Measurements from ENCODE around the gene HMCN1. TPM values are rescaled to one million over a fixed set of nuclear protein-coding genes. Genes with fewer than 3 reads are reported as not detected.

The HMCN1 gene
- total and polyA plus RNA-seq, 2 donors from 2014 or later: 0.97 to 2.7 TPM

DNA sequence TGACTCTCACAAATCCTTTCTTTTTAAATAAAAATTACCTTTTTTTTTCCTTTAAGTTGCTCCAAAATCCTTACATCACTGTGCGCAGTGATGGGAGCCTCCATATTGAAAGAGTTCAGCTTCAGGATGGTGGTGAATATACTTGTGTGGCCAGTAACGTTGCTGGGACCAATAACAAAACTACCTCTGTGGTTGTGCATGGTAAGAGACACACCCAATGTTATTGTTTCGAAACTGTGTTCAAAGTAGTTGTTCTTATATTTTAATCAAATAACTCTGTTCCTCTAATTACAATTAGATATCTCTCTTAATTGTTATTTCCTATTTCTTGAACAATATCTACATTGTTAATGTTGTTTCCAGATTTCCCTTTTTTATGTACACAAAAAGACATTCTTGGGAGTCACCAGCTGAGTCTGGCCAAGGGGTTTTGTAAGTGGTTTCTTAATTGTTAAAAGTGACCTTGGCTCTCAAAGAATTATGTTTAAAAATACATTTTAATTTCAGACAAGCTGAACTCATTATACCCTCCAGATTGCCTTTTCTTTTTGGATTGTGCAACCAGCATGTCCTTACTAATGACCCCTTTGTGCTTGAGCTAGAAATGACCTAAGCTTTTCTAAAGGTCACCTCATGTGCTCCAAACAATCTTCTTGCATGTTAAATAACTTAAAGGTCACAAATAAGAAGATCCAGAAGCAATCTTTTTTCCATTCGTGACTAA is 250.1 kb downstream of the HMCN1 start:
- intact Hi-C loops (cut with DNase I): no loop called here
- H3K27ac ChIP-seq (ENCODE audit: low read depth in 2 of 2, low read length in 2 of 2): no peak overlapping the region
- no peaks in the 10 kb centered on the region for H3K27me3 ChIP-seq (ENCODE audit: control insufficient read depth, insufficient read depth, low read length)
- no peak overlapping the region for H3K9ac ChIP-seq (ENCODE audit: low read length in 3 of 3)
- no peaks in the 10 kb centered on the region for H3K4me1 ChIP-seq (ENCODE audit: control insufficient read depth in 2 of 3, insufficient read depth in 2 of 3, low read depth in 1 of 3, low read length in 3 of 3)
- no peak overlapping the region for H3K4me3 ChIP-seq (ENCODE audit: low read length in 3 of 3)
- TF ChIP-seq, protein P1, sequence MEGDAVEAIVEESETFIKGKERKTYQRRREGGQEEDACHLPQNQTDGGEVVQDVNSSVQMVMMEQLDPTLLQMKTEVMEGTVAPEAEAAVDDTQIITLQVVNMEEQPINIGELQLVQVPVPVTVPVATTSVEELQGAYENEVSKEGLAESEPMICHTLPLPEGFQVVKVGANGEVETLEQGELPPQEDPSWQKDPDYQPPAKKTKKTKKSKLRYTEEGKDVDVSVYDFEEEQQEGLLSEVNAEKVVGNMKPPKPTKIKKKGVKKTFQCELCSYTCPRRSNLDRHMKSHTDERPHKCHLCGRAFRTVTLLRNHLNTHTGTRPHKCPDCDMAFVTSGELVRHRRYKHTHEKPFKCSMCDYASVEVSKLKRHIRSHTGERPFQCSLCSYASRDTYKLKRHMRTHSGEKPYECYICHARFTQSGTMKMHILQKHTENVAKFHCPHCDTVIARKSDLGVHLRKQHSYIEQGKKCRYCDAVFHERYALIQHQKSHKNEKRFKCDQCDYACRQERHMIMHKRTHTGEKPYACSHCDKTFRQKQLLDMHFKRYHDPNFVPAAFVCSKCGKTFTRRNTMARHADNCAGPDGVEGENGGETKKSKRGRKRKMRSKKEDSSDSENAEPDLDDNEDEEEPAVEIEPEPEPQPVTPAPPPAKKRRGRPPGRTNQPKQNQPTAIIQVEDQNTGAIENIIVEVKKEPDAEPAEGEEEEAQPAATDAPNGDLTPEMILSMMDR (IDR thresholded peaks at IDR 0.05; ENCODE audit: borderline replicate concordance, extremely low read depth, insufficient read depth): no peak
- H3K36me3 ChIP-seq (ENCODE audit: control insufficient read depth in 2 of 3, insufficient read depth in 3 of 3, low read length in 3 of 3): no peaks in the 10 kb centered on the region
- H3K9me3 ChIP-seq (ENCODE audit: control insufficient read depth in 2 of 3, insufficient read depth in 1 of 3, low read length in 3 of 3): no peaks in the 10 kb centered on the region
- FAIRE-seq (peak; percentile 27), DNase-seq (no peak)

DNA sequence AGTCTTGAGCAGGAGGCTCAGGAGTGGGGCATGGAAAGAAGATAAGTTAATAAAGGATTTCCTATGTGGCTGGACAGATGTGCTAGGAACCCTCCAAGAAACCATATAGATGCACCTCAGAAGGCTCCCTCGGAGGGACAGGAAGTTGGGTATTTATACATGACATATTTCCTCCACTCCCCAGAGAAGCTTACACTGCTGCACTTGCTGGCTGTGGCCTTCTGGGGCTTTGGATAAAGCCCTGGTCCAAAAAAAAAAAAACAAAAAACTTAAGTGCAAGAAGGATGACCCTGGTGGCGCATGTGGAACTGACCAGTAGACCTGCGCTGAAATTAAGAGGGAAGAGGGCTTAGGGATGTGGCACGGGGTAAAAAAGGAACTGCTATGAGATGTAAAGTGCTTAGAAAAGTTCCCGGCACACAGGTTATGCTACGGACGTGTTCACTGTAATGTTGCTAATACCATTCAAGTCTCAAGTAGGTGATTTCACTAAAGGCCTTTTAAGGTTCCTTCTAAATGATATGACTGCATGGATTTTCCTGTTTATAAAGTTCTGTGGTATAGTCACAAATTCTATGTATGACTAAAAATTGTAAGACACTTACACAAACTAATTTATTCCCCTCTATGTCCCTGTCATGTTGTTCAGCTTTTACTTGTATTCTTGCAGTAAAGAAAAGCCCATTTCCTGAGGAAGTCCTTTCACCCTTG is 253.6 kb downstream of the HMCN1 start:
- no peak for FAIRE-seq
- H3K36me3 ChIP-seq (ENCODE audit: control insufficient read depth in 2 of 3, insufficient read depth in 3 of 3, low read length in 3 of 3): no peaks in the 10 kb centered on the region
- TF ChIP-seq, protein P1 (IDR thresholded peaks at IDR 0.05; ENCODE audit: borderline replicate concordance, extremely low read depth, insufficient read depth): no peak
- no peak overlapping the region for H3K27ac ChIP-seq (ENCODE audit: low read depth in 2 of 2, low read length in 2 of 2)
- no peaks in the 10 kb centered on the region for H3K4me1 ChIP-seq (ENCODE audit: control insufficient read depth in 2 of 3, insufficient read depth in 2 of 3, low read depth in 1 of 3, low read length in 3 of 3)
- intact Hi-C loops (cut with DNase I): no loop called here
- no peak overlapping the region for H3K9ac ChIP-seq (ENCODE audit: low read length in 3 of 3)
- no peaks in the 10 kb centered on the region for H3K9me3 ChIP-seq (ENCODE audit: control insufficient read depth in 2 of 3, insufficient read depth in 1 of 3, low read length in 3 of 3)
- no peaks in the 10 kb centered on the region for H3K27me3 ChIP-seq (ENCODE audit: control insufficient read depth, insufficient read depth, low read length)
- DNase-seq: no peak
- H3K4me3 ChIP-seq (ENCODE audit: low read length in 3 of 3): no peak overlapping the region

DNA sequence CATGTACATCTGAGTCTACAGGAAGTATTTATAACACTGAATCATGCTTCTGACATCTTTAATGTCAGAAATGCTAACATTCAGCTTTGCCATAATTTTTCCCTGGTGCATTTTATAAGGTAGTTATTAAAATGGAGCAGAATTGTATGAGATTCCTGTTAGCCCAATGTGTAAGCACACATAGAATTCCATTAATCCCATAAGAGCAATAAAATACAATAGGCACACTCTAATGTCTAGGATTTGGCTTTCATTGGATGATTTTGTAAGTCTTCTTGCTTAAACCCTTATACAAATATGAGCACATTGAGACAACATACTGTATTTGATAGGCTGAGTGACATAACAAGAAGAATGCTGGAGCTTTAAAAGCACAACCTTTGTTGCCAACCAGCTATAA is 256.4 kb downstream of the HMCN1 start:
- no peaks in the 10 kb centered on the region for H3K9me3 ChIP-seq (ENCODE audit: control insufficient read depth in 2 of 3, insufficient read depth in 1 of 3, low read length in 3 of 3)
- DNase-seq (no peak), FAIRE-seq (no peak)
- H3K27ac ChIP-seq (ENCODE audit: low read depth in 2 of 2, low read length in 2 of 2): no peak overlapping the region
- intact Hi-C loops (cut with DNase I): no loop called here
- H3K36me3 ChIP-seq (ENCODE audit: control insufficient read depth in 2 of 3, insufficient read depth in 3 of 3, low read length in 3 of 3): peaks cover 0 to under 1% (median 0%) of the 10 kb centered on the region in 3 donors
- no peaks in the 10 kb centered on the region for H3K4me1 ChIP-seq (ENCODE audit: control insufficient read depth in 2 of 3, insufficient read depth in 2 of 3, low read depth in 1 of 3, low read length in 3 of 3)
- no peak overlapping the region for H3K9ac ChIP-seq (ENCODE audit: low read length in 3 of 3)
- H3K4me3 ChIP-seq (ENCODE audit: low read length in 3 of 3): no peak overlapping the region
- H3K27me3 ChIP-seq (ENCODE audit: control insufficient read depth, insufficient read depth, low read length): no peaks in the 10 kb centered on the region
- TF ChIP-seq, protein P1 (IDR thresholded peaks at IDR 0.05; ENCODE audit: borderline replicate concordance, extremely low read depth, insufficient read depth): no peak

Measured in kidney (tissue), 14 donors.